VCaP (cell line): ENCODE results near the gene ADD3.
"Not testable (repeated sequence)": the region's sequence is repeated elsewhere in the genome, so short reads cannot be mapped to it uniquely, and the experiment has no call there.

Source experiments
- H3K27ac ChIP-seq: fragments of 450-650 bp; 2 replicates; pipeline ENCODE4 v1.5.1; 2017
- CTCF ChIP-seq: fragments of 450-650 bp; conservative IDR thresholded peaks from 2 replicates; pipeline ENCODE4 v1.5.1; 2017; ENCODE audit warnings: mild to moderate bottlenecking, moderate library complexity

Gene ADD3

DNA sequence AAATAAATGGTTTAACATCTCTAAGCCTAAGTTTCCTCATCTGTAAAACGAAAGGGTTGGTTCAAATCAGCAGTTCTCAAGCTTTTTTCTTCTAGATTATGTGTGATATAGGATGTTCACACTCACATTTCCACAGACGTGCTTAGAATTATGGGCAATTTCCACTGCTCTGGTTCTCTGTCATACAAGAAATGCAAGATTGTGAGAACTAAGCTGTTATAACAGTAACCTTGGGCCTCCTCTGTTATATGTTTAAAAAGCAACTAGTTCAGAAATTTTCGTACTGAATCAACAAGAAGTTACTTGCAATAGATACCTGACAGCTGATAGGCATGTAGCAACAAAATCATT lies 33.7 kb downstream of the ADD3 start:
- no peak for TF ChIP-seq CTCF
- H3K27ac ChIP-seq: no peak overlapping the region

DNA sequence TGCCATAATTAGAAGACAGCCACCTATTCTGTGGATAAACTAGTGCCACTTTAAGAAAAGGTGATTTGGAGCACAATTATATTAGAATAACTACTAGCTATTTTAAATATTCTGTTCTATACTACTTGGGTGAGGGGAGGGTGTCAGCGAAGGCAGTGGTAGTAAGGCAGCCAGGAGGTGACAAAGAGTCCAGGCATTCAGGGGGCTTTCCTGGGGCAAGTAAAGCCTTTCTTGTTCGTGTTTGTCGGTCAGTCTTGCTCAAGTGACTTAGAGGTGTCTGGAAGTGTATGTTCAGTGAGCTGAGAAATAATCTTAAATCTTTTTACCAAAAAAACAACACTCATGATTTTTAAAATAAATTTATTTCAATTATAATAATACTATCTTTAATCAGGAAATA lies 34.4 kb downstream of the ADD3 start:
- no peak for TF ChIP-seq CTCF
- H3K27ac ChIP-seq: no peak overlapping the region

GRCh38 chr10:110042891-110043290 lies 35.1 kb downstream of the ADD3 start:
- no peak for TF ChIP-seq CTCF
- H3K27ac ChIP-seq: no peak overlapping the region; the same call in 1 of the 2 replicates

DNA sequence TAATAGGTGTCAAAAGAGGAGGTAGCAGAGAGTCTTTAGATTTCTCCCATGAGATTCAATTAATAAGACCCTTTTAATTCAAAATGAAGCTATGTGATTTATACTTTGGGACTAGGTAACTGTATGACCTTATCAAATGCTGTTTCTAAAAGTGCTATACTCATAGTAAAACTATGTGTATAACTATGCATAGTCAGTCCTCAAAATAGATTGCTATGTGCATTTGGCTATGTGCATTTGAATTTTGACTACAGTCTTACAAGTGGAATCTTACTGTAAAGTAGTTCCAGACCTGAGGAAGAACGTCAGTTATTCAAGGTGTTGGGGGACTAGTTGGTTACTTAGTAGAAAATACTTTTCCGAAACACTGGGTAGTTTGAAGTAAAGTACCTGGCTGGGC lies 36.9 kb downstream of the ADD3 start:
- H3K27ac ChIP-seq: no peak overlapping the region
- TF ChIP-seq CTCF: no peak

GRCh38 chr10:110045772-110046171 lies 38.0 kb downstream of the ADD3 start:
- no peak for TF ChIP-seq CTCF
- no peak overlapping the region for H3K27ac ChIP-seq

- H3K27ac ChIP-seq: not testable (repeated sequence)
Measured at GRCh38 chr10:110048145-110048544, 40.4 kb downstream of the ADD3 start.

DNA sequence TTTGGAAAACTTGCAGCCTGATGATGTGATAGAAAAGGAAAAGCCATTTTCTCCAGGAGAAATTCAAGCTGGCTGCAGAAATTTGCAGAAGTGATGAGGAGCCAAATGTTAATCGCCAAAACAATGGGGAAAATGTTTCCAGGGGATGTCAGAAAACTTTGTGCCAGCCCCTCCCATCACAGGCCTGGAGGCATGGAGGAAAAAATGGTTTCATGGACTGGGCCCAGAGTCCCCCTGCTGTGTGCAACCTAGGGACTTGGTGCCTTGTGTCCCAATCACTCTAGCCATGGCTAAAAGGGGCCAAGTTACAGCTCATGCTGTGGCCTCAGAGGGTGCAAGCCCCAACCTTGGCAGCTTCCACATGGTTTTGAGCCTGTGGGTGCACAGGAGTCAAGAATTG lies 41.0 kb downstream of the ADD3 start:
- H3K27ac ChIP-seq: no peak overlapping the region
- no peak for TF ChIP-seq CTCF

DNA sequence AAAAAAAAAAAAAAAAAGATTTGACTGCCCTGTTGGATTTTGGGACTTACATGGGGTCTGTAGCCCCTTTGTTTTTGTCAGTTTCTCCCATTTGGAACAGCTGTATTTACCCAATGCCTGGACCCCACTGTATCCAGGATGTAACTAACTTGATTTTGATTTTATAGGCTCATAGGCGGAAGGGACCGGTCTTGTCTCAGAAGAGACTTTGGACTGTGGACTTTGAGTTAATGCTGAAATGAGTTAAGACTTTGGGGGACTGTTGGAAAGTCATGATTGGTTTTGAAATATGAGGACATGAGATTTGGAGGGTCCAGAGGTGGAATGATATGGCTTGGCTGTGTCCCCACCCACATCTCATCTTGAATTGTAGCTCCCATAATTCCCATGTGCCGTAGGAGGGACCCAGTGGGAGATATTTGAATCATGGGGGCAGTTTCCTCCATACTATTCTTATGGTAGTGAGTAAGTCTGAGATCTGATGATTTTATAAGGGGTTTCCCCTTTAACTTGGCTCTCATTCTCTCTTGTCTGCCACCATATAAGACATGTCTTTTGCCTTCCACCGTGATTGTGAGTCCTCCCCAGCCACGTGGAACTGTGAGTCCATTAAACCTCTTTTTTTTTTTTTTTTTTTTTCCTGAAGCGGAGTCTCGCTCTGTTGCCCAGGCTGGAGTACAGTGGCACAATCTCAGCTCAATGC lies 42.3 kb downstream of the ADD3 start:
- H3K27ac ChIP-seq: not testable (repeated sequence)

DNA sequence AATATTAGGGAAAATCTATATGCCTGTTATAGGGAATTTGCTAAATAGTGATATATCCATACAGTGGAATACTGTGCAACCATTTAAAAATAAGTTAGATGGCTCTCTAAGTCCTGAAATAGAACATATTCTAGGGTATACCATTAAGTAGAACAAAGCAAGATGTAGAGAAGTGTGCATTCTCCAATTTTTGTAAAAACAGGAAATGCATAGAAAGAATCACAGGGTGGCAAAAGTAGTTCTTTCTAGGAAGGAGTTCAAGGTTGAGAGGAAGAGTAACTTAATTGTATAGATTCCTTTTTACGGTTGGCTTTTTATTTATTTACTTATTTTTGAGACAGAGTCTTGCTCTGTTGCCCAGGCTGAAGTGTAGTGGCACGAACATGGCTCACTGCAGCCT lies 43.7 kb downstream of the ADD3 start:
- no peak for TF ChIP-seq CTCF
- no peak overlapping the region for H3K27ac ChIP-seq
